ENCODE data around the gene RXRA.

The RXRA gene

GRCh38 chr9:134344068-134344799, 18.0 kb downstream of the RXRA start:
- DNase-seq (ENCODE audit: low spot score), result no peak
- in situ Hi-C loops (cut with MboI; ENCODE audit: low sequenced_read_pairs, unreplicated experiment), result no loop called here
- TF ChIP-seq, protein P1, sequence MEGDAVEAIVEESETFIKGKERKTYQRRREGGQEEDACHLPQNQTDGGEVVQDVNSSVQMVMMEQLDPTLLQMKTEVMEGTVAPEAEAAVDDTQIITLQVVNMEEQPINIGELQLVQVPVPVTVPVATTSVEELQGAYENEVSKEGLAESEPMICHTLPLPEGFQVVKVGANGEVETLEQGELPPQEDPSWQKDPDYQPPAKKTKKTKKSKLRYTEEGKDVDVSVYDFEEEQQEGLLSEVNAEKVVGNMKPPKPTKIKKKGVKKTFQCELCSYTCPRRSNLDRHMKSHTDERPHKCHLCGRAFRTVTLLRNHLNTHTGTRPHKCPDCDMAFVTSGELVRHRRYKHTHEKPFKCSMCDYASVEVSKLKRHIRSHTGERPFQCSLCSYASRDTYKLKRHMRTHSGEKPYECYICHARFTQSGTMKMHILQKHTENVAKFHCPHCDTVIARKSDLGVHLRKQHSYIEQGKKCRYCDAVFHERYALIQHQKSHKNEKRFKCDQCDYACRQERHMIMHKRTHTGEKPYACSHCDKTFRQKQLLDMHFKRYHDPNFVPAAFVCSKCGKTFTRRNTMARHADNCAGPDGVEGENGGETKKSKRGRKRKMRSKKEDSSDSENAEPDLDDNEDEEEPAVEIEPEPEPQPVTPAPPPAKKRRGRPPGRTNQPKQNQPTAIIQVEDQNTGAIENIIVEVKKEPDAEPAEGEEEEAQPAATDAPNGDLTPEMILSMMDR (IDR thresholded peaks at IDR 0.05; ENCODE audit: borderline replicate concordance, control extremely low read depth, extremely low read depth, insufficient read depth, missing control alignments), result no peak

GRCh38 chr9:134344800-134345310, 18.6 kb downstream of the RXRA start:
- DNase-seq (ENCODE audit: low spot score), result no peak
- in situ Hi-C loops (cut with MboI; ENCODE audit: low sequenced_read_pairs, unreplicated experiment), result no loop called here
- TF ChIP-seq, protein P1 (IDR thresholded peaks at IDR 0.05; ENCODE audit: borderline replicate concordance, control extremely low read depth, extremely low read depth, insufficient read depth, missing control alignments), result no peak

- TF ChIP-seq, protein P1 (IDR thresholded peaks at IDR 0.05; ENCODE audit: borderline replicate concordance, control extremely low read depth, extremely low read depth, insufficient read depth, missing control alignments), result no peak
- DNase-seq (ENCODE audit: low spot score), result no peak
- in situ Hi-C loops (cut with MboI; ENCODE audit: low sequenced_read_pairs, unreplicated experiment), result no loop called here
Measured at GRCh38 chr9:134345737-134346136, 19.5 kb downstream of the RXRA start.

- no peak for DNase-seq (ENCODE audit: low spot score)
- in situ Hi-C loops (cut with MboI; ENCODE audit: low sequenced_read_pairs, unreplicated experiment), result no loop called here
- TF ChIP-seq, protein P1 (IDR thresholded peaks at IDR 0.05; ENCODE audit: borderline replicate concordance, control extremely low read depth, extremely low read depth, insufficient read depth, missing control alignments), result no peak
Measured at GRCh38 chr9:134346151-134346550, 19.9 kb downstream of the RXRA start.

GRCh38 chr9:134346840-134347583, 20.8 kb downstream of the RXRA start:
- in situ Hi-C loops (cut with MboI; ENCODE audit: low sequenced_read_pairs, unreplicated experiment), result no loop called here
- DNase-seq (ENCODE audit: low spot score), result no peak
- TF ChIP-seq, protein P1 (IDR thresholded peaks at IDR 0.05; ENCODE audit: borderline replicate concordance, control extremely low read depth, extremely low read depth, insufficient read depth, missing control alignments), result no peak

- no peak for DNase-seq (ENCODE audit: low spot score)
- in situ Hi-C loops (cut with MboI; ENCODE audit: low sequenced_read_pairs, unreplicated experiment), result no loop called here
- TF ChIP-seq, protein P1 (IDR thresholded peaks at IDR 0.05; ENCODE audit: borderline replicate concordance, control extremely low read depth, extremely low read depth, insufficient read depth, missing control alignments), result no peak
Measured at GRCh38 chr9:134347996-134348395, 21.7 kb downstream of the RXRA start.
